ENCODE results near the gene MLX. TPM values are rescaled to one million over a fixed set of nuclear protein-coding genes. Genes with fewer than 3 reads are reported as not detected.

Gene MLX
- total and polyA plus RNA-seq, 10 of the 15 experiments (the other 5 are each of a cell fraction or from before 2014, with no cell fraction given), result 34.4 to 65.0 (median 44.4) TPM

DNA sequence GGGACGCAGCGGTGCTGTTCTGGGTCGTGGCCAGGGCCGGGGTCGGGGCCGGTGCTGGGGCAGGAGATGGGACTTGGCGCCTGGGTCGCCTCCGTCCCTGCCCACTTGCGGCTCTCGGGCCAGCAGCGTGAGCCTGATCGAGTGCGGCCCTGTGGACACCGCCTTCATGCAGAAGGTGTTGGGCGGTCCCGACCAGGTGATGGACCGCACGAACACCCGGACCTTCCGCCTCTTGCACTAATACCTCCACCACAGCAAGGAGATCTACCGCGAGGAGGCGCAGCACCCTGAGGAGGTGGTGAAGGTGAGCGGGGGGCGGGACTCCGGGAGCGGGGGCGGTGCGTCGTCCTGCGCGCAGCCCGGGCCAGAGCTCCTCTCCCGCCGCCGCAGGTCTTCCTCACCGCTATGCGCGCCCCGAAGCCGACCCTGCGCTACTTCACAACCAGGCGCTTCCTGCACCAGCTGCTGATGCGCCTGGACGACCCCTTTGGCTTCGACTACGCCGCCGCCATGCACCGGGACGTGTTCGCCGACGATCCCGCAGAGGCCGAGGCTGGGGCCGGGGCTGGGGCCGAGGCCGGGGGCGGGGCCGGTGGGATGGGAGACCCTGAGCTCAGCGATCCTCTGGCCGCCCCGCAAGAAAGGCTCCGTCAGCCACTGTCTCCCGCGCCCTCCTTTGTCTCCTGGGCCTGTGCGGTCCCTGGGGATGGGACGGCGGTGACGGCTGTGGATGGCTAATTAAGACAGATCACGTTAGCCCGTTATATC, 18.6 kb upstream of the MLX start (continued):
- TF ChIP-seq, protein P1, sequence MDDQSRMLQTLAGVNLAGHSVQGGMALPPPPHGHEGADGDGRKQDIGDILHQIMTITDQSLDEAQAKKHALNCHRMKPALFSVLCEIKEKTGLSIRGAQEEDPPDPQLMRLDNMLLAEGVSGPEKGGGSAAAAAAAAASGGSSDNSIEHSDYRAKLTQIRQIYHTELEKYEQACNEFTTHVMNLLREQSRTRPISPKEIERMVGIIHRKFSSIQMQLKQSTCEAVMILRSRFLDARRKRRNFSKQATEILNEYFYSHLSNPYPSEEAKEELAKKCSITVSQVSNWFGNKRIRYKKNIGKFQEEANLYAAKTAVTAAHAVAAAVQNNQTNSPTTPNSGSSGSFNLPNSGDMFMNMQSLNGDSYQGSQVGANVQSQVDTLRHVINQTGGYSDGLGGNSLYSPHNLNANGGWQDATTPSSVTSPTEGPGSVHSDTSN (IDR thresholded peaks at IDR 0.05; ENCODE audit: insufficient replicate concordance, low read depth, low read length), result peak; percentile 16
- TF ChIP-seq EGR1 (IDR thresholded peaks at IDR 0.05; ENCODE audit: borderline replicate concordance in 1 of 2, low read depth in 2 of 2, low read length in 2 of 2), result peak in 1 of 2 experiments; percentile 98; a peak in 2 of 3 replicates

DNA sequence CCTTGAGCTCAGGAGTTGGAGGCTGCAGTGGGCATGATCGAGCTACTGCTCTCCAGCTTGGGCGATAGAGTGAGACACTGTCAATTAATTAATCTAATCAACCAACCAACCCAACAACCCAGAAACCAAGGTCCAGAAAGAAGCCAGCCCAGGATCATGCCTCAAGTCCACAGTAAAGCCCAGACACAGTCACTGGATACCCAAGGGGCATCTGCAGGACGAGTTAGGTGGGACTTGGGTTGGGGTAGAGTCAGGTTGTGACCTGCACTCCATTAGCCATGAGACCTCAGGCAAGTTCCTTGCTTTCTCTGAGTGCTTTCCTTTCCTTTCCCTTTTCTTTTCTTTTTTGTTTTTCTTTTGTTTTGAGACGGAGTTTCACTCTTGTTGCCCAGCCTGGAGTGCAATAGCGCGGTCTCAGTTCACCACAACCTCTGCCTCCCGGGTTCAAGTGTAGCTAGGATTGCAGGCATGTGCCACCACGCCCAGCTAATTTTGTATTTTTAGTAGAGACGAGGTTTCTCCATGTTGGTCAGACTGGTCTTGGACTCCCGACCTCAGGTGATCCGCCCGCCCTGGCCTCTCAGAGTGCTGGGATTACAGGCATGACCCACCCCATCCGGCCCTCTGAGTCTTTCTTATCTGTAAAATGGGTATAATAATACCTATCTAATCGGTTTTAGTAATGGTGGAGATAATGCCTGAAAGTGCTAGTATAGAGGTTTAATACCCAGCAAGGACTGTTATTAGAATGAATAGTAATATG, 17.7 kb upstream of the MLX start:
- SMC1A ChIA-PET (ENCODE audit: uncharacterized antibody, unreplicated experiment), result interaction anchor here (0.7 to 2.0 kb wide), 7 partner anchors 11 to 214 kb away, joined by 3 to 11 read pairs (median 4); partner anchors contain the start of gene NAGLU
- no peaks in the 10 kb centered on the region for H3K9me3 ChIP-seq (replicated peaks; ENCODE audit: control insufficient read depth, insufficient read depth, low read length)
- H4K20me1 ChIP-seq (ENCODE audit: control insufficient read depth, insufficient read depth), result no peaks in the 10 kb centered on the region
- no TSS peak for BruUV-seq (replicated peaks)
- H3K4me1 ChIP-seq (ENCODE audit: control insufficient read depth, insufficient read depth, low read length), result peaks cover 11% of the 10 kb centered on the region
- no peaks in the 10 kb centered on the region for H3K27me3 ChIP-seq (replicated peaks in 1 of 2; ENCODE audit: control insufficient read depth in 2 of 2, insufficient read depth in 2 of 2, low read length in 1 of 2)
- peaks cover 5% of the 10 kb centered on the region for H3K79me2 ChIP-seq (ENCODE audit: control insufficient read depth, insufficient read depth, low read length)
- H3K9ac ChIP-seq (ENCODE audit: control insufficient read depth, insufficient read depth, low read length), result peak overlapping the region; percentile 56; the same call in 1 of the 2 replicates
- DNase-seq (ENCODE audit: low read depth, low spot score) (no peak), ATAC-seq (peak; percentile 2; the same call in 1 of the 3 replicates), FAIRE-seq (no peak)
- CTCF ChIA-PET, result interaction anchor here (1.1 to 3.0 kb wide), 15 partner anchors 9 to 276 kb away, joined by 3 to 21 read pairs (median 5); partner anchors contain the start of genes MLX, NAGLU, PLEKHH3 and PSMC3IP
- H2AFZ ChIP-seq (ENCODE audit: control insufficient read depth, low read depth, low read length), result no peak overlapping the region; the same call in 1 of the 2 replicates
- no peaks in the 10 kb centered on the region; a peak in 1 of 4 replicates for H3K36me3 ChIP-seq (ENCODE audit: control insufficient read depth in 2 of 2, insufficient read depth in 2 of 2, low read length in 1 of 2)
- POLR2A ChIA-PET, result interaction anchor here (1.0 to 1.6 kb wide), 6 partner anchors 13 to 106 kb away, joined by 3 to 11 read pairs (median 4); partner anchors contain the start of genes NAGLU, PSMC3IP and TUBG1
- no peak overlapping the region for H3K27ac ChIP-seq (ENCODE audit: control insufficient read depth, insufficient read depth)
- WGBS (ENCODE audit: insufficient coverage, insufficient replicate concordance, low lambda C conversion rate, missing lambda C conversion rate), result 59% methylated on average over 14 of the region's 14 CpGs
- H3K4me2 ChIP-seq (ENCODE audit: control insufficient read depth, insufficient read depth), result peak overlapping the region; percentile 92
- RAD21 ChIA-PET (ENCODE audit: unreplicated experiment), result interaction anchor here (1.3 to 2.0 kb wide), 5 partner anchors 12 to 449 kb away, joined by 3 to 11 read pairs (median 6); partner anchors contain the start of genes PLEKHH3, PSMC3IP and RPL27
- intact Hi-C loops (cut with micrococcal nuclease; ENCODE audit: unreplicated experiment), result loop anchor here (5.0 kb wide), 1 partner anchor 213 kb away; the partner anchor contains the start of gene RAMP2
- in situ Hi-C loops (cut with MboI), result no loop called here
- H3K4me3 ChIP-seq, result peak overlapping the region; percentile 58
- TF ChIP-seq CREM (IDR thresholded peaks at IDR 0.05; ENCODE audit: low read depth) (no peak), BRCA1 (IDR thresholded peaks at IDR 0.05; ENCODE audit: low read depth, low read length) (no peak), CREB1 (IDR thresholded peaks at IDR 0.05; ENCODE audit: low read depth) (no peak), CHD1 (IDR thresholded peaks at IDR 0.05; ENCODE audit: low read depth, low read length) (no peak), RUNX3 (IDR thresholded peaks at IDR 0.05; ENCODE audit: low read length) (peak; percentile 21; the same call in 1 of the 2 replicates), ESRRA (IDR thresholded peaks at IDR 0.05; ENCODE audit: low read length) (no peak)
- TF ChIP-seq, protein P2, sequence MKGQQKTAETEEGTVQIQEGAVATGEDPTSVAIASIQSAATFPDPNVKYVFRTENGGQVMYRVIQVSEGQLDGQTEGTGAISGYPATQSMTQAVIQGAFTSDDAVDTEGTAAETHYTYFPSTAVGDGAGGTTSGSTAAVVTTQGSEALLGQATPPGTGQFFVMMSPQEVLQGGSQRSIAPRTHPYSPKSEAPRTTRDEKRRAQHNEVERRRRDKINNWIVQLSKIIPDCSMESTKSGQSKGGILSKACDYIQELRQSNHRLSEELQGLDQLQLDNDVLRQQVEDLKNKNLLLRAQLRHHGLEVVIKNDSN (IDR thresholded peaks at IDR 0.05; ENCODE audit: borderline replicate concordance, extremely low read length, insufficient read depth, low read depth, low read length), result no peak
- TF ChIP-seq, protein P3, sequence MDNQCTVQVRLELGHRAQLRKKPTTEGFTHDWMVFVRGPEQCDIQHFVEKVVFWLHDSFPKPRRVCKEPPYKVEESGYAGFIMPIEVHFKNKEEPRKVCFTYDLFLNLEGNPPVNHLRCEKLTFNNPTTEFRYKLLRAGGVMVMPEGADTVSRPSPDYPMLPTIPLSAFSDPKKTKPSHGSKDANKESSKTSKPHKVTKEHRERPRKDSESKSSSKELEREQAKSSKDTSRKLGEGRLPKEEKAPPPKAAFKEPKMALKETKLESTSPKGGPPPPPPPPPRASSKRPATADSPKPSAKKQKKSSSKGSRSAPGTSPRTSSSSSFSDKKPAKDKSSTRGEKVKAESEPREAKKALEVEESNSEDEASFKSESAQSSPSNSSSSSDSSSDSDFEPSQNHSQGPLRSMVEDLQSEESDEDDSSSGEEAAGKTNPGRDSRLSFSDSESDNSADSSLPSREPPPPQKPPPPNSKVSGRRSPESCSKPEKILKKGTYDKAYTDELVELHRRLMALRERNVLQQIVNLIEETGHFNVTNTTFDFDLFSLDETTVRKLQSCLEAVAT (IDR thresholded peaks at IDR 0.05), result peak; percentile 72; the same call in 1 of the 2 replicates
